Renal pelvis (tissue), 4 donors: ENCODE measurements around the gene CHERP. TPM values are rescaled to one million over a fixed set of nuclear protein-coding genes. Genes with fewer than 3 reads are reported as not detected.
"Not testable (repeated sequence)": the region's sequence is repeated elsewhere in the genome, so short reads cannot be mapped to it uniquely, and the experiment has no call there.

ENCODE experiments used
- DNase-seq: peaks from one replicate; pipeline ENCODE4 v3.0.0-alpha.2; 2013
- polyA plus RNA-seq, 3 donors: library from polyadenylated mRNA; unstranded; fragments of 120-200 nt; gene quantifications; one replicate each; pipeline ENCODE4 v1.2.1, GENCODE V29; 2013; ENCODE audit not compliant: insufficient read length in 3 of 3

CHERP gene
- polyA plus RNA-seq, 3 donors = 52.0 to 57.0 (median 52.7) TPM

DNA sequence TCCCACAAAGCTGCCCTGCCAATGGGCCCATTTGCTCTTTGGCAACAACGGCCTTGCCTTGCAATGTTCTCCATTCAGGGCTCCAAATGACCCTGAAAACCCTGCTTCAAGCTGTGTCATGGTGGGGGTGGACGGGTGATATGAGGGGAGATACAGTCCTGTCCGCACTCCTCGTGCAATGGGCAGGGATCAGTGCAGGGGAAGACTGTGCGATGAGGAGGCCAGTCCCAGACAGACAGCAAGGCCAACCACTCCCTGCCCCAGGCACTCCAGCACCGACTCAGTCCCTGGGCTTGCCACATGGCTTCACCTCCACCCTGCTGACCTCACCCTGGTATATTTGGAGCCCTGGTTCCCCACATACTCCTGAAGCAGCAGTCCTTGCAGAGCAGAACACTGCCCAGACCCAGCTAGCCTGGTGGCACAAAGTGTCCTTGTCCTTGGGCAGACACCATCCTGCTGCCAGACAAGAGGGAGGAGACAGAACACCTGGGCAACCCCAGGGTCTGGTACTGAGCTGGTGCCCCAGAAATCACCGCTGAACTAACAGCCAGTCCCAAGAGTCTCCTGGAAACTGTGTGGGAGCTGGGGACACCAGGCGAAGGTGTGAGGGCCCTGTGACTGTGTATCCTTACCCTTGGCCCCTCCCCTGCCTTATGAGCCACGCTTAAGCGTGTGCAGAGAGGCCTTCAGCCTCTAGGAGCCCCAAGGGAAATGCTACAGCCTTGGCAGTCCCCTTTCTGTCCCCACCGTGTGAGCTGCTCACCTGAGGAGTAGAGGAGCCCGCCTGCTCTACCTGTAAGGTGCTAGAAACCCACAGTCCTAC is 39.1 kb upstream of the CHERP start:
- no peak for DNase-seq

- DNase-seq = no peak
Measured at GRCh38 chr19:16579381-16579780, 37.1 kb upstream of the CHERP start.

DNA sequence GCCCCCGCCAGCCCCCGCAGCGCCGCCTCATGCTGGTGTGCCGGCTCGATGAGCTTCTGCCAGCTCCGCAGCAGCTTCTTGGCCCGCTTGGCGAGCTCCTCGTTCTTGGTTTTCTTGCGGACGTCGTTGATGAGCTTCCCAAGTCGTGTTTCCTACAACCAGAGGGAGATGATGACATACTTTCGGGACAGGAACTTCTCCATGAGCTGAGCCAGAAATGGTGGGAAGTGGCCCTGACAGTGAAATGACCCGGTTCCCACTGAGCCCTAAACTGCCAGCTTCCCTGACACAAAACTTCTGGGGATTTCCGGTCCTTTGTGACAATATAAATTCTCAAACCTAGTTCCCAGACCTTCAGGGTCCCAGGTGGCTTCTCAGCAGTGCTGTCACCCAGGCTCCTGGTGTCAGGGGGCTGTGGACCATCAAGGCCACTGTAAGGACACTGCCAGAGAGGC is 35.3 kb upstream of the CHERP start:
- DNase-seq = no peak

GRCh38 chr19:16576690-16577530 is 34.7 kb upstream of the CHERP start:
- no peak for DNase-seq

- no peak for DNase-seq
Measured at GRCh38 chr19:16575861-16576689, 33.8 kb upstream of the CHERP start.

DNA sequence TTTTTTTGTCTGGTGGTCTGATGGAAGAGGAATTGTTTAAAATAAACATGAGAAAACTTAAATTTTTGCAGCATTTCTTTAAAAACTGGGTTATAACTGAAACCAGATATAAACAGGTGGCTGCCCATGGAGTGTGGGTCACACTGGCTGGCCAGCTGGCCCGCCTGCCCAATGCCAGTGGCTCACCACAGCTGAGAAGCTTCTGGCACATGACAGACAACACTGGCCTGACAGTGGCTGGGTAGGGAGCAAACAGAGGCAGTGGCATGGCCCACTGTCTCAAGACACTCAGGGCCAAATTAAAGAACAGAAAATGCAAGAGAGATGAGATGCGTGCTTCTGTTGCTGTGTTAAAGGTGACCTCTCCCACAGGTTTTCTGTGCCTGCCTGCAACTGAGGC is 33.0 kb upstream of the CHERP start:
- DNase-seq = no peak

- DNase-seq = no peak
Measured at GRCh38 chr19:16573925-16574324, 31.7 kb upstream of the CHERP start.

DNA sequence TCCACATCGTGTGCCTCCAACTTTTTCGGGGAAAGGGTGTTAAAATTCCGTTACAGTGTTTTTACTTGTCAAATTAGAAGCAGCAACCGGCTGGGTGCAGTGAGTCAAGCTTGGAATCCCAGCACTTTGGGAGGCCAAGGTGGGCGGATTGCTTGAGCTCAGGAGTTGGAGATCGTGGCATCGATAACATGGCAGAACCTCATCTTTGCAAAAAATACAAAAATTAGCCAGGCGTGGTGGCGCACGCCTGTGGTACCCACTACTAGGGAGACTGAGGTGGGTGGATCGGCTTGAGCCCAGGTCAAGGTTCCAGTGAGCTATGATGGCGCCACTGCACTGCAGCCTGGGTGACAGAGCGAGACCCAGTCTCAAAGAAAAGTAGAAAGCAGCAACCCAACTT is 31.1 kb upstream of the CHERP start:
- no peak for DNase-seq

DNA sequence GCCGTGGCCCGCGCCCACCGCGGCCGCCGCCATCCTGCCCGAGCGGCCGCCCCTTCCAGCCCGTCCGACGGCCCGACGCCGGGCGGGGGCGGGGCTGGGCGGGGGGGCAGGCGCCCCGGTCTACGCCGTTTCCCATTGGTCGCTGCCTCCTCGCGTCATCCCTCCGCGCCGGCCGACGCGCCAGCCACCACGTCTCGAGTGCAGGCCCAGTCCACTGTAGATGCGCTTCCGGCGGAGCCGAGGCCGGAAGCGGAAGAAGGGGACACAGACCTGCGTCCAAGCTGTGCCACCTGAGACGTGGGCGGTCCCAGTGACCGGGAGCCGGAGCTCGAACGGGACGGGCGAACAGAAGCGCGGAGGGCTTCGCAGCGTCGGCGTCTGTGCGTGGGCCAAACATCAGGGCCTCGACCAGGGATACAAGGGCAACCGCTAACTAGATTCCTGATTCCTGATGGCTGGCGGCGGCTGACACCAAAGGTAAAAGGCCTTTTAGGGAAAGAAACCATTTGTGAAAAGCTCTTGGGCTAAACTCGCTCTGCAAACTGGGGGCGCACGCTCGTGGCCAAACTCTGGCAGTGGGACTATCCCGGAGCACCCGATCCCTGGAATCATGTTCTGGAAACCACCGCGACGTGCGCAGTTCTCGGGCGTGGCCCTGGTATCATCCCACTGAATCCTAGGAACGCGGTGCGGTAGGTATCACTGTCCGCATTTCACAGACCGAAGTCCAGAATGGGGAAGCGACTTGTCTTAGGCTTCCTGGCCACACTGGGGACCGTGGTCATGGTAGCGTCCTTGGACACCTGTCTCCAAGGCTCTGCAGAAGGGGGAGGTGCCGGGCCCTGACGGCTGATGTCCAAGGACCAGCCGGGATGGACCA is 30.3 kb upstream of the CHERP start, which contains the start of gene SLC35E1:
Gene SLC35E1 (minus strand): TSS at position 84 of the 880 bp plus-strand sequence. CDS start 51 bp downstream, at position 33.
- DNase-seq = peak; percentile 96

GRCh38 chr19:16571822-16572331 is 29.6 kb upstream of the CHERP start:
- no peak for DNase-seq

DNA sequence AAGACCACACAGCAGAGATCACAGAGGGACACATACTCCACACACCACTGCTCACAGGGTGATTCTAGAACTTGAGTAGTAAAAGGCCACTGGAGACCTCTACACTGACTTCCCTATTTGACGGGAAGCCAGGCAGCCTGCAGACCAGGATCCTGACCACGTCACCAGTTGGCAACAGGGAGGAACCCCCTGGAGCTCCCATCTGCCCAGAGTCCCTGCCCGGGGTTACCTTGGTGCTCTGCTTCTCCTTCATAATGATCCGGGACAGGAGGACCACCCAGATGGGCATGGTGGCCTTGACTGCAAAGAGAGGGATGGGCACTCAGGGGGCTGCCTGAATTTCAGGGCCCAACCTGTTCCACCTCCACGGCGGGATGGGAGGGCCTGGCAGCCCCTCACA is 29.0 kb upstream of the CHERP start:
- DNase-seq = no peak

DNA sequence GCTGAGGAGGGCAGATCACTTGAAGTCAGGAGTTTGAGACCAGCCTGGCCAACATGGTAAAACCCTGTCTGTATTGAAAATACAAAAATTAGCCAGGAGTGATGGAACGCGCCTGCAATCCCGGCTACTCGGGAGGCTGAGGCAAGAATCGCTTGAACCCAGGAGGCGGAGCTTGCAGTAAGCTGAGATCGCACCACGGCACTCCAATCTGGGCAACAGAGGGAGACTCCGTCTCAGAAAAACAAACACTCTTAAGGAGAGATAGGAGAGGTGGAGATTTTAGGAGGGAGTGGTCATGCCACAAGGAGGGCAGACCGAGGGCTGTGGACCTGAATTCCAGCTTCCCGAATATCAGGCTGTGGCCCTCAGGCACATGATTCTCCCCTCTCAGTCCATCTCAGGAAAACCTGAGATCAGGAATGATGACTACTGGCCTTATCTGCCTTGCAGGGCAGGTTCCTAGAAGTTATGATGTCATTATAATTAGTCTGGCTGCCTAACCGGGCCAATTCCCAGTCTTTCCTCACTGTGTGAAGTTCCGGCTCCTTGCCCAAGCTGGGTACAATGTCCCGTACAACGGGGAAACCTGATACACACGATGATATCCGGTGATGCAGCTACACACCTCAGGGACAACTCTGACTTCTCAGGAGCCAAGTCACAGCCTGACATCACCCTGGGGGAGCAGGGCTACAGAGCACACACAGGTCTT is 27.5 kb upstream of the CHERP start:
- DNase-seq = no peak

DNA sequence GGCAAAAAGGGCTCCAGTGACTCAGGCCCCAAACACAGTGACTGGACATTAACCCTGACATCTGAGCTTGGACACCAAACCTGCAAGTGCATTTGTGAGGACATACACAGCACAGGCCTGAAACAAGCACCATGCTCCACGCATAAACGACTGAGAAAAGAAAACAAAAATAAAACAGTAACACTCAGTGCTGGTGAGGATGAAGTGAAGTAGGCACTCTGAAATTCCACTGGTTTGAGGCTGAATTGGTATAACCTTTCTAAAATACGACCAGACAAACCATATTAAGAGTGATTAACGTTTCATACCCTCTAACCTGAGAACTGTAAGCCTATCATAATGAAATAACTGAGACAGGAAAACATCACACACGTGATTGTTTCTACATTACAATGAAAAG is 24.5 kb upstream of the CHERP start:
- DNase-seq = no peak

DNA sequence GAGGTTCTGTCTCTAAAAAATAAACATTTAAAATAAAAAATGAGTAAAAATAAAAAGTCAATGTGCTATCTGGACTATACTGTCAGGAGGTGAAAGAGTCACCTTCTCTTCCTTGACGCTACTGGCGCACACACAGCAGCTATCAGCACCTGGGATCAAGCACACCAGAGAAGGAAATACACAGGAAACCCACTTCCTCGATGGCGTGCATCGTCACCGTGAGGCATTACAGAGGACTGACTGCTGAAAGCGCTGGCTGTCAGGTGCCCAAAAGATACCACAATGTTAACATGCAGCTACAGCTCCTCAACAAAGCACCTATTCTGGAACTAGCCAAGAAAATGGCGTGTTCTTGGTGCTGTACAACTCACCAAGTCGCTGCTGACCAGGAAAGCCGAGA is 23.9 kb upstream of the CHERP start:
- no peak for DNase-seq

- no peak for DNase-seq
Measured at GRCh38 chr19:16564842-16565241, 22.6 kb upstream of the CHERP start.

GRCh38 chr19:16562608-16563025 is 20.4 kb upstream of the CHERP start:
- no peak for DNase-seq

GRCh38 chr19:16561382-16561781 is 19.1 kb upstream of the CHERP start:
- no peak for DNase-seq

DNA sequence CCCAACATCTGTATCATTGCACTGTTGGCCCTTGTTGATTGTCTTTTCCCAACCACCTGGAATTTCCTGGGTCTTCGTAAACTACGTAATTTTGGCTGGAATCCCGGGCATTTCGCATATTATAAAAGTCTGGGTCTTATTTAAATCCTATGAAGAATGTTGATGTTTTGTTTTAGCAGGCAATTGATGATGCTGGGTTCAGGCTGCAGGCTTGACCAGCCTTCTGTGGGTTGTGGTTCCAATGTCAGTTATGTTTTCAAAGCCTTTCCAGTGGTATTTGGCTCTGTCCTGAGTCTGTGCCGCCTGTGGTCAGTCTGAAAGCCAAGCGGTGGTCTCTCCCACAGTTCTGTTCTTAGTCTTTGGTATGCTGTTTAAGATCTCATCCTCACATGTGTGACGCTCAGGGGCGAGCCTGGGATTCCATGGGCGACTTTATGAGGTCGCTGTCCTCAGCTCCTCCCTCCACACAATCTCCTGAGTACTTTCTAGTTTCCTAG is 17.6 kb upstream of the CHERP start:
- no peak for DNase-seq

- DNase-seq = no peak
Measured at GRCh38 chr19:16554776-16555175, 12.5 kb upstream of the CHERP start.

DNA sequence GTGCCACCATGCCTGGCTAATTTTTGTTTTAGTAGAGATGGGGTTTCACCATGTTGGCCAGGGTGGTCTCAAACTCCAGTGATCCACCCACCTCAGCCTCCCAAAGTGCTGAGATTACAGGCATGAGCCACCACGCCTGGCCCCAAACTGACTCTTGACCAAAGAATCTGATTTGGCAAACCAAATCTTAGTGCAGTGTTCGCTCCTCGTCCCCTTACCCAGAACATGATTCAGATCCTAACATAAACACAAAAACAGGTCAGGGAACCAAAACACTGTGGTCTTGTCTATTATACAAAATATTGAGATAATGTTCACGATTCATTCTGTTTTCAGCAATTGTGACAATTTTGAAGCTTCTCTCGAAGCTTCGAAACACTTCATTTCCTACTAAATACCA is 9.7 kb upstream of the CHERP start:
- DNase-seq = not testable (repeated sequence)
